ENCODE data around the gene STX12.
A peak's percentile ranks its signal among the peaks of the same experiment; 100 is the strongest.

Gene STX12
- 22.6 to 41.7 (median 37.1) reads per million in 9 experiments for total RNA-seq

DNA sequence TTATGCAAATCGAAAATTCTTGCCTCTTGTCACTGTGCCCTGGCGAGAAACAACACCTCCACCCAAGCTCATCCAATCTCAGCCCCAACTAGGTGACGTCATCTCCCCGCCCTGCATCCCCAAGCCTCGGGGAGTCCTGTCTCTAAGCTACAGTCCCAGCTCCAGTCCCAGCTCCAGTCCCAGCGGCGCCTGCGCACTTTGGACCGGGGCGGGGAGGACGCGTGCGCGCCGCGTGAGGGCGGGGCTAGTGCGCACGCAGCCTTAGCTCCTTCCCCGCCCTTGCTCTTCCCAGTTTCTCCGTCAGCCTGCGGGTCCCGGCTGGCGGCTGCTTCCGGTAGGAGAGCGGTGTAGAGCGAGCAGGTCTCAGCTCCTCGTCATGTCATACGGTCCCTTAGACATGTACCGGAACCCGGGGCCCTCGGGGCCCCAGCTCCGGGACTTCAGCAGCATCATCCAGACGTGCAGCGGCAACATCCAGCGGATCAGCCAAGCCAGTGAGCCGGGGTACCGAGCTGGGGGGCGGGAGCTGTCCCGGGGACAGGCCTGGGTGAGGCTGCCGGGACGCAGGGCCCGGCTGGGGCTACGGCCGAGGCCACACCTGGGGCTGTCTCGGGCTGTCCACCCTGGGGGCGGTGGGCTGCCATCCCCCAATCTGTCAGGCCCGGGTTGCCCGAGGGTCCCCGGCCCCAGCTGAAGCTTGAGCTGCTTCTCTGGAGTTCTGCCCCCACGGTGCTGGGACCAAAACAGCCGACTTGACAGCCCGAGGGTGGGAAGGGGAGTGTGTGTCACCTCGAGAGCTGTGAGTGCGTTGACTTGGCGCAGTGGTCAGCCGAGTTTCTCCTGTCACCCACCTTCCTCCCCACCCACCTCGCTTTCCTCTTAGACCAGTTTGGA is at the start of gene STX12:
TSS of gene STX12 (plus strand) at position 288 of the 894 bp plus-strand sequence. CDS start at position 377, 89 bp downstream.
- DNase-seq (peak; percentile 97 to 98 (median 98)), ATAC-seq (replicated peaks) (peak; percentile 93)
- Mint-ChIP-seq H3K27ac (peak within 1 kb of the TSS; percentile 92 to 95), H3K4me1 (ENCODE audit: low read depth in 2 of 2) (peaks cover 13 to 27% of the 10 kb centered on the region in 2 donors), H3K36me3 (ENCODE audit: insufficient read depth) (peaks cover 12% of the 10 kb centered on the region), H3K27me3 (no peaks in the 10 kb centered on the region), H3K9me3 (no peaks in the 10 kb centered on the region), H3K4me3 (peak within 1 kb of the TSS; percentile 90 to 94)

DNA sequence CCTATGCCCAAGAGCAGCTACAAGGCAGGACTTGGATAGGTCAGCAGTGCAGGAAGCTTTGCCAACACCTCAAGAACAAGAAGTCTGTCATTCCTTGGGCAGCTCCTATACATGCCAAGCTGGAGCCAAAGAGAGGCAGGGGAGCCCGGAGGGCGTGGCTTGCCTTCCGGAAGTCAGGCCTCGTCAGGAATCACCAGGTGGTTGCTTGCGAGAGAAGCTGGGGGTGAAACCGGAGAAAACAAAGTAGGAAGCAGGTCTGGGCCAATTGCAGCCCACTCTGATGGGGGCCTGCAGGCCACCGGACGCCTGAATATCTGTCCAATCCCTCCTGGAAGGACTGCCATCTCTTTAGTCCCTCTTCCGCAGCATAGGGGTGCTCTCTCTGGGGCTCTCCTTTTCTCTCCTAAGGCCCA is 48.1 kb upstream of the STX12 start:
- no peak for ATAC-seq (replicated peaks)
- Mint-ChIP-seq H3K4me1 (ENCODE audit: low read depth in 2 of 2) (peaks cover 7 to 16% of the 10 kb centered on the region in 2 donors), H3K9me3 (no peaks in the 10 kb centered on the region), H3K36me3 (ENCODE audit: insufficient read depth) (peaks cover 28% of the 10 kb centered on the region), H3K27me3 (no peaks in the 10 kb centered on the region), H3K4me3 (peak overlapping the region; percentile 83 to 88), H3K27ac (peak overlapping the region; percentile 97 to 98)
- no peak for DNase-seq

DNA sequence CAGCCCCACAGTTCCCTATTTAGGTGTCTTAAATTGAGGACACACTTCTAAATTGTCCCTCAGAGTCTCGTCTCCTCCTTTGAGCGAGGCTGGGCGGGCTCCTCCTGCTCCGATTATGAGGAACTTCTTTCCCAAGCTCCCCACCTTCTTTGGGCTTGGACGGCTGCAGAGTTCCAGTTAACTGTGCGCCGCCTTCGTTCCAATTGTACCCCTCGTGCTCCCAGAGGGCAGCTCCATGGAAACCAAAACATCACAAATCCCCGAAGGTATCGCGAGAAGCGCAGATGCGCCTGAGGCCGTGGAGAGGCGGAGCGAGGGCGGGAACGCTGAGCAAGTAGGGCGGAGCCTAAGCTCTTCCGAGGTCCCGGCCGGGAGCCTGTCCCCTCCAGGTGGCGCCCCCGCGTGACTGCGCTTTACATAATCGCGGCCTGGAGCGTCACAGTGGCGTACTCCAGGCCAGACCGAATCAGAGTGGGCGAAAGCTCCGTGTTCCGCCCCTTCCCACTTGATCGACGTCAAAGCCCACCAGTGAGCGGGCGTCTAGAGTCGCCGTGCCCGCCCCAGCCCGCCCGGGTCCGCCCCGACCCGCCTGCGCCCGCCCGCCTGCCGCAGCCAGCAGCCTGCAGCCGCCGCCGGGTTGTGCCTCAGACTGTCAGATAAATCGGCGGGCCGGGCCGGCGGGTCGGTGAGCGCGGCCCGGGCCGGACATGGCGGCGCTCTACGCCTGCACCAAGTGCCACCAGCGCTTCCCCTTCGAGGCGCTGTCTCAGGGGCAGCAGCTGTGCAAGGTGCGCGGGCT is 47.4 kb upstream of the STX12 start, which contains the start of gene FAM76A:
TSS of gene FAM76A (plus strand) at position 588 of the 799 bp plus-strand sequence. CDS start at position 708, 120 bp downstream.
- peak within 1 kb of the TSS; percentile 97 to 98 for H3K27ac Mint-ChIP-seq
- peak; percentile 88 for ATAC-seq (replicated peaks)
- H3K27me3 Mint-ChIP-seq = no peaks in the 10 kb centered on the region
- peak within 1 kb of the TSS; percentile 83 to 88 for H3K4me3 Mint-ChIP-seq
- H3K4me1 Mint-ChIP-seq (ENCODE audit: low read depth in 2 of 2) = peaks cover 7 to 16% of the 10 kb centered on the region in 2 donors
- DNase-seq = peak; percentile 99
- no peaks in the 10 kb centered on the region for H3K9me3 Mint-ChIP-seq
- H3K36me3 Mint-ChIP-seq (ENCODE audit: insufficient read depth) = peaks cover 33% of the 10 kb centered on the region

DNA sequence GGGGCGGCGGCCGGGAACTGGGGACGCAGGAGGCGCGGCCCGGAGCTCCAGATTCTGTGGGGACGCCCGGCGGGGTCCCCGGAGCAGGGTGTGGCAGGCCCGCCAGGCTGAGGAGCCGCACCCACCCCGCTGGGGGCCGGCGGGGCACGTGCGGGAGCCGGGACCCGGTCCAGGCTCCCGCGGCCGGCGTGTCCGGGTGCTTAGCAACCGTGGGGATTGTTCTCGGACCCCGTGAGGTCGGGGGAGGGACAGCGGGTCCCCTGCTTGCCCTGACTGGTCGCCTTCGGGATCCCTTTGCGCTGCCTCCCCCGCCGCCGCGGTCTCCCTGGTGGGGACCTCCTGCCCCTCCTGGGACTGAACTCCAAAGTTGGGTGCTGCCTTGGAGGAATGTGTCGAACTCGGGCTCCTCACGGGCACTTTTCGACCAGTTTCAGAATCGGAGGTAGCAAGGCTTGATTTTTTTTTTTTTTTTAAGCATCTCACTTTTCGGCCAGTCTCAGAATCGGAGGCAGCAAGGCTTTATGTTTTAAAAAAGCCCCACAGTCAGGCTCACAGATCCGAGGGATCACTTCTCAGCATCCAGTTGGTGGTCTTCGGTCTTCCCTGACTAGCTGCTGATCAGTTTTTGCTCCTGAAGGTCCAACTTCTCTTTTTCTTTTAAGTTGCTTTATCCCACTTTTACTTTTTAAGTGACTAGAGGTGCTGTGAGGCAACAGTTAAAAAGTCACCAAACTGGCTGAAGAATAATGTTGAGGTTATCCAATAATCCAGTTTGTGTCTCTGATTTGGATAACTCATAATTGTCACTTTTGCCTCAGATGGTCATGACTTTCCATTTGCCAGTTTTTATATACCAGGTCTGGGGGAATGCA is 46.6 kb upstream of the STX12 start:
- ATAC-seq (replicated peaks) (peak; percentile 0), DNase-seq (peak; percentile 32 to 38 (median 33))
- peak overlapping the region; percentile 97 to 98 for H3K27ac Mint-ChIP-seq
- H3K4me1 Mint-ChIP-seq (ENCODE audit: low read depth in 2 of 2) = peaks cover 7 to 16% of the 10 kb centered on the region in 2 donors
- peak overlapping the region; percentile 83 to 88 for H3K4me3 Mint-ChIP-seq
- H3K27me3 Mint-ChIP-seq = no peaks in the 10 kb centered on the region
- H3K9me3 Mint-ChIP-seq = no peaks in the 10 kb centered on the region
- H3K36me3 Mint-ChIP-seq (ENCODE audit: insufficient read depth) = peaks cover 41% of the 10 kb centered on the region

DNA sequence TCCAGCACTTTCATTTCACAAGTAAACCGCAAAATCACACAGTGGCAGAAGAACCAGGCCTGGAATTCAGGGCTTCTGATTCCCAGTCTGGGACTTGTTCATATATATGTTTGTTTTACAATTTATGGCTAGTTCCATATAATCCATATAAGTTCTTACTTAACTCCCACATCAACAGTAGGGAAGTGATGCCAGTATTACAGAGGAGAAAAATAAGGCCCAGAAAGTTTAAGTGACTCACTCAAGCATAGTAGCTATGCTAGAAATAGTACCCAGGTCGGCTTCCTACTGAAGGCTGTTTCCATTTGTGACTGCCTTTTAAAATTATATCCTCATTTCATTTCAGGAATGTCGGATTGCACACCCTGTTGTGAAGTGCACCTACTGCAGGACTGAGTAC is 45.9 kb upstream of the STX12 start:
- ATAC-seq (replicated peaks) (no peak), DNase-seq (no peak)
- H3K36me3 Mint-ChIP-seq (ENCODE audit: insufficient read depth) = peaks cover 46% of the 10 kb centered on the region
- no peak overlapping the region for H3K4me3 Mint-ChIP-seq
- no peaks in the 10 kb centered on the region for H3K9me3 Mint-ChIP-seq
- H3K27me3 Mint-ChIP-seq = no peaks in the 10 kb centered on the region
- H3K4me1 Mint-ChIP-seq (ENCODE audit: low read depth in 2 of 2) = peaks cover 7 to 16% of the 10 kb centered on the region in 2 donors
- H3K27ac Mint-ChIP-seq = peak overlapping the region in 1 of 2 donors; percentile 97

DNA sequence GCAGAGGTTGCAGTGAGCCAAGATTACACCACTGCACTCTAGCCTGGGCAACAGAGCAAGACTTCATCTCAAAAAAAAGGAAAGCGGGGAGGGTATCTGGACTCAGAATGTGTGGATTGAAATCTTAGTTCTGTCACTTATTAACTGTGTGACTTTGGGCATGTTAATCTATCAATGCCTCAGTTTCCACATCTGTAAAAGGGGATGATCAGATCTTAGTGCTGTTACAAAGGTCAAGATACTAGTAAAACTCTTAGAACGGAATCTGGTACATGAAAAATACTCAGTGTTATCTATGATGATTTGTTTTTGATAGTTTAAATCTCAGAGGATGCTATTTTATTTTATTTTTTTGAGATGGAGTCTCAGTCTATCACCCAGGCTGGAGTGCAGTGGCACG is 36.8 kb upstream of the STX12 start:
- no peaks in the 10 kb centered on the region for H3K4me1 Mint-ChIP-seq (ENCODE audit: low read depth in 2 of 2)
- H3K27ac Mint-ChIP-seq = peak overlapping the region in 1 of 2 donors; percentile 60
- DNase-seq (no peak), ATAC-seq (replicated peaks) (no peak)
- H3K27me3 Mint-ChIP-seq = no peaks in the 10 kb centered on the region
- no peak overlapping the region for H3K4me3 Mint-ChIP-seq
- H3K9me3 Mint-ChIP-seq = no peaks in the 10 kb centered on the region
- H3K36me3 Mint-ChIP-seq (ENCODE audit: insufficient read depth) = peaks cover 61% of the 10 kb centered on the region

DNA sequence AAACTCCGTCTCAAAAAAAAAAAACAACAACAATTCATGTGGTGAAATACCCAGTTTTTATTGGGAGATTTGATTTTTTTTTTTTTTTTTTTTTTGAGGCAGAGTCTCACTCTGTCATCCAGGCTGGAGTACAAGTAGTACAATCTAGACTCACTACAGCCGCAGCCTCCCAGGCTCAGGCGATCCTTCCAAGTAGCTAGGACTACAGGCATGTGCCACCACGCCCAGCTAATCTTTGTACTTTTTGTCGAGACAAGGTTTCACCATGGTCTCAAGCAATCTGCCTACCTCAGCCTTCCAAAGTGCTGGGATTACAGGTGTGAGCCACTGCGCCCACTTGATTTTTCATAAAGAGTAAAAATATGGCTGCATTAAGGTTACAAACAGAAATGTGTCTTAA is 31.9 kb upstream of the STX12 start:
- H3K27me3 Mint-ChIP-seq = no peaks in the 10 kb centered on the region
- DNase-seq (no peak), ATAC-seq (replicated peaks) (no peak)
- H3K4me3 Mint-ChIP-seq = no peak overlapping the region
- peaks cover 36% of the 10 kb centered on the region for H3K36me3 Mint-ChIP-seq (ENCODE audit: insufficient read depth)
- no peaks in the 10 kb centered on the region for H3K4me1 Mint-ChIP-seq (ENCODE audit: low read depth in 2 of 2)
- H3K9me3 Mint-ChIP-seq = no peaks in the 10 kb centered on the region
- H3K27ac Mint-ChIP-seq = no peak overlapping the region

DNA sequence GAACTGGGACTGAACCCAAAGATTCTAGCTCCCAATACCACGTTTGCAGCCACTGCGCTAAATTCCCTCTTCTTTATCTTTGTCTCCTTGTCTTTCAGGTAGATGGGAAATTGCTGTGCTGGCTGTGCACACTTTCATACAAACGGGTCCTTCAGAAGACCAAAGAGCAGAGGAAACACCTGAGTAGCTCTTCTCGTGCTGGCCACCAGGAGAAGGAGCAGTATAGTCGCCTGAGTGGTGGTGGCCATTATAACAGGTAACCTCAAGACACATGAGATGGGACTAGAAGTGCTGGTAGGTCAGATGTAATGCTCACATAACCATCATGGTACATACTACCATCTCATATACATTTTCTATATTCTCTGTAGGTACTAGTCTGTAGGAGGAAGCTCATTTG is 28.5 kb upstream of the STX12 start:
- H3K36me3 Mint-ChIP-seq (ENCODE audit: insufficient read depth) = peaks cover 45% of the 10 kb centered on the region
- no peak overlapping the region for H3K4me3 Mint-ChIP-seq
- no peak for ATAC-seq (replicated peaks)
- no peak overlapping the region for H3K27ac Mint-ChIP-seq
- H3K4me1 Mint-ChIP-seq (ENCODE audit: low read depth in 2 of 2) = no peaks in the 10 kb centered on the region
- no peaks in the 10 kb centered on the region for H3K27me3 Mint-ChIP-seq
- DNase-seq = no peak
- H3K9me3 Mint-ChIP-seq = no peaks in the 10 kb centered on the region

DNA sequence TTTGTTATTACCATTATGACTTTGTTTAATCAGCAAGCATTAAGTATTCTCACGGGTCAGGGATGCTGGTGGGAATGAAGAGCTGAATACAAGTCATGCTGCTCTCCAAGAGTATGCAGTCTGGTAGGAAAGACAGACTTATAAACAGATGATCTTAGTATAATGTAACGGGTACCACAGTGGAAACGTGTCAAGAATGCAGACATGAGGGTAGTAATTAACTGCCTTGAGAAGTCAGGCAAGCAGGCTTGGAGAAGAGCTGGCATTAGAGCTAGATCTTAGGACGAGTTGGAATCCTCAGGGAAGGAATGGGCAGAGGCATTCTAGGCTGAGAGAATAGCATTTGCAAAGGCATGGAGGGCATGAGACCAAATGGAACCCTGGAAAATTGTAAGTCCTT is 27.6 kb upstream of the STX12 start:
- Mint-ChIP-seq H3K27me3 (no peaks in the 10 kb centered on the region), H3K27ac (no peak overlapping the region)

DNA sequence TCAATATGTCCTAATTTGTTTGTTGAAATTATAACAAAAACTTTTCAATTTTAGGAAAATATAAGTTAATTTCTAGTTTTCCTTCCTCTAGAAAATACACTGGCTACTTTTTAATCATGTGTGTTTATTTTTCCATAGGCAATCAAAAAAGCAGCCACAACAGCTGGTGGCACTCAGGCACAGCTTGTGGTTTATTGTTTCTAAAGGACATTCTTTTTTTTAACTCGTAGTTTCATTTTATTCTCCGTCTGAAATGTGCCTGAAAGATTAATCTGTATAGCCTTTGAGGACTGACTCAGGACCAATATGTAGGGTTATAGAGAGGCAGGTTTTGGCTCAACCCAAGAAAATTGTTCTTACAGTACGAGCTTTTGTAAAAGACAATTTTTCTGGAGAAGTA is 20.7 kb upstream of the STX12 start:
- Mint-ChIP-seq H3K4me1 (ENCODE audit: low read depth in 2 of 2) (no peaks in the 10 kb centered on the region), H3K36me3 (ENCODE audit: insufficient read depth) (peaks cover 67% of the 10 kb centered on the region)

More for the DNA sequence above, 27.6 kb upstream of the STX12 start:
- no peaks in the 10 kb centered on the region for H3K4me1 Mint-ChIP-seq (ENCODE audit: low read depth in 2 of 2)
- DNase-seq (no peak), ATAC-seq (replicated peaks) (no peak)
- peaks cover 50% of the 10 kb centered on the region for H3K36me3 Mint-ChIP-seq (ENCODE audit: insufficient read depth)
- no peaks in the 10 kb centered on the region for H3K9me3 Mint-ChIP-seq
- no peak overlapping the region for H3K4me3 Mint-ChIP-seq

DNA sequence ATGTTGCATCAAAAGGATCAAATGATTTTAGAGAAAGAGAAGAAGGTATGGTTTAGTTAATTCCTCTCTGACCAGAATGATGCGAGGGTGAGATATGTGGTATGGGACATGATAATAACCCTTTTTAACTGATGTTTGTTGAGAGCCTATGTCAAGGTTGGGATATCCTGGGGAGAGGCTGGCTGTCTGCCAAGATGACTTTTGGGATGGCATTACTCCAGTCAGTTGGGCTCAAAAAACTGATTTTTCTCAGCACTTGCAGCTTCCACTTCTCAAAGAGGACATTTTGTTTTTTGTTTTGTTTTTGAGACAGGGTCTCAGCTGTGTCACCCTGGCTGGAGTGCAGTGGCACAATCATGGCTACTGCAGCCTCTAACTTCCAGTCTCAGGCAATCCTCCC is 17.7 kb upstream of the STX12 start:
- peaks cover 69% of the 10 kb centered on the region for H3K36me3 Mint-ChIP-seq (ENCODE audit: insufficient read depth)
- H3K27ac Mint-ChIP-seq = no peak overlapping the region
- no peaks in the 10 kb centered on the region for H3K9me3 Mint-ChIP-seq
- H3K4me3 Mint-ChIP-seq = no peak overlapping the region
- no peaks in the 10 kb centered on the region for H3K4me1 Mint-ChIP-seq (ENCODE audit: low read depth in 2 of 2)
- ATAC-seq (replicated peaks) (no peak), DNase-seq (no peak)
- H3K27me3 Mint-ChIP-seq = no peaks in the 10 kb centered on the region

More for the DNA sequence above, 20.7 kb upstream of the STX12 start:
- no peak for ATAC-seq (replicated peaks)
- Mint-ChIP-seq H3K4me3 (no peak overlapping the region), H3K27me3 (no peaks in the 10 kb centered on the region), H3K27ac (no peak overlapping the region), H3K9me3 (no peaks in the 10 kb centered on the region)
- DNase-seq = no peak

DNA sequence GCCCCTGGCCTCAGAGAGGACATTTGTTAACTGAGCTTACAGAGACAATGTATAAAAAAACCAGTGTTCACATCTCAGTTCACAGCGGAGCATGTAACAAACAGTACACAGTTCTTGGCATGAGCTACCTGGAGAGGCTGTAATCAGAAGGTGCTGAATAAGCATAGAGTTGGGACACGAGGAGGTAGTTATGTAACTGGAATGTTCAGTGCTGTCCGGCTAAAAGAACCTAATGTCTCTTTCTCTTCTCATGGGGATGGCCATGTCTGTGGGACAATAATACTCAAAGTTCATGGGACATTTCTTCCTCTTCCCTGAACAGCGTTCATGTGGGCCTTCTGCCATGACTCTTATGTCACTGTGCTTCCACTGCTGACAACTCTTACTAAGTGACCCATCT is 17.2 kb upstream of the STX12 start:
- peaks cover 70% of the 10 kb centered on the region for H3K36me3 Mint-ChIP-seq (ENCODE audit: insufficient read depth)
- H3K4me3 Mint-ChIP-seq = no peak overlapping the region
- DNase-seq (no peak), ATAC-seq (replicated peaks) (no peak)
- no peak overlapping the region for H3K27ac Mint-ChIP-seq
- H3K27me3 Mint-ChIP-seq = no peaks in the 10 kb centered on the region
- no peaks in the 10 kb centered on the region for H3K4me1 Mint-ChIP-seq (ENCODE audit: low read depth in 2 of 2)
- H3K9me3 Mint-ChIP-seq = no peaks in the 10 kb centered on the region

DNA sequence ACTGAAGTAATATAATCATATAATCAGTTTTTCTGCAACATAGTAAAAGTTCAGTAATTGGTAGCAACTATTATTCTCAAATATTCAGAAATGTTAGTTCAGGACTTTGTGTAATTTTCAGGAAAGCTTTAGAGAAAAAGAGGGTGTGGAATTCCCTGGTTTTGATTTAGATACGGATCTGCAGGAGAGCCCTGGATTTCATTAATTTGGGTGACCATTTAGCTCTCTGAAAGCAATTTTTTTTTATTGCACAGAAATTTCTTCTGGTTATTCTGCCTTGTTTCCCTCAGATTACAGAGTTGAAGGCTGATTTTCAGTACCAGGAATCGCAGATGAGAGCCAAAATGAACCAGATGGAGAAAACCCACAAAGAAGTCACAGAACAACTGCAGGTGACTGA is 13.8 kb upstream of the STX12 start:
- Mint-ChIP-seq H3K9me3 (no peaks in the 10 kb centered on the region), H3K4me1 (ENCODE audit: low read depth in 2 of 2) (no peaks in the 10 kb centered on the region), H3K4me3 (no peak overlapping the region), H3K36me3 (ENCODE audit: insufficient read depth) (peaks cover 59% of the 10 kb centered on the region), H3K27me3 (no peaks in the 10 kb centered on the region), H3K27ac (peak overlapping the region in 1 of 2 donors; percentile 51)
- DNase-seq = no peak
- ATAC-seq (replicated peaks) = no peak
